ENCODE data around the gene OPA1.

- no peak for TF ChIP-seq SUZ12 (IDR thresholded peaks at IDR 0.05; ENCODE audit: extremely low read depth, insufficient read depth, insufficient read length)
- TF ChIP-seq YY1 (IDR thresholded peaks at IDR 0.05; ENCODE audit: insufficient read depth, insufficient read length): no peak
Observed at GRCh38 chr3:193553586-193553985, 39.4 kb upstream of the OPA1 start.
